ENCODE measurements around the gene SERTAD2.

SERTAD2 gene

GRCh38 chr2:64607381-64608304 lies 46.1 kb downstream of the SERTAD2 start:
- TF ChIP-seq, protein P1, sequence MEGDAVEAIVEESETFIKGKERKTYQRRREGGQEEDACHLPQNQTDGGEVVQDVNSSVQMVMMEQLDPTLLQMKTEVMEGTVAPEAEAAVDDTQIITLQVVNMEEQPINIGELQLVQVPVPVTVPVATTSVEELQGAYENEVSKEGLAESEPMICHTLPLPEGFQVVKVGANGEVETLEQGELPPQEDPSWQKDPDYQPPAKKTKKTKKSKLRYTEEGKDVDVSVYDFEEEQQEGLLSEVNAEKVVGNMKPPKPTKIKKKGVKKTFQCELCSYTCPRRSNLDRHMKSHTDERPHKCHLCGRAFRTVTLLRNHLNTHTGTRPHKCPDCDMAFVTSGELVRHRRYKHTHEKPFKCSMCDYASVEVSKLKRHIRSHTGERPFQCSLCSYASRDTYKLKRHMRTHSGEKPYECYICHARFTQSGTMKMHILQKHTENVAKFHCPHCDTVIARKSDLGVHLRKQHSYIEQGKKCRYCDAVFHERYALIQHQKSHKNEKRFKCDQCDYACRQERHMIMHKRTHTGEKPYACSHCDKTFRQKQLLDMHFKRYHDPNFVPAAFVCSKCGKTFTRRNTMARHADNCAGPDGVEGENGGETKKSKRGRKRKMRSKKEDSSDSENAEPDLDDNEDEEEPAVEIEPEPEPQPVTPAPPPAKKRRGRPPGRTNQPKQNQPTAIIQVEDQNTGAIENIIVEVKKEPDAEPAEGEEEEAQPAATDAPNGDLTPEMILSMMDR (IDR thresholded peaks at IDR 0.05; ENCODE audit: borderline replicate concordance, control extremely low read depth, extremely low read depth, insufficient read depth, missing control alignments), result no peak
- DNase-seq (ENCODE audit: low spot score), result no peak
- in situ Hi-C loops (cut with MboI; ENCODE audit: low sequenced_read_pairs, unreplicated experiment), result loop anchor here (10.0 to 25.0 kb wide), 2 partner anchors 257 to 430 kb away; no protein-coding TSS in a partner anchor

- TF ChIP-seq, protein P1 (IDR thresholded peaks at IDR 0.05; ENCODE audit: borderline replicate concordance, control extremely low read depth, extremely low read depth, insufficient read depth, missing control alignments), result no peak
- in situ Hi-C loops (cut with MboI; ENCODE audit: low sequenced_read_pairs, unreplicated experiment), result loop anchor here (10.0 to 25.0 kb wide), 2 partner anchors 258 to 431 kb away; no protein-coding TSS in a partner anchor
- peak; percentile 92 for DNase-seq (ENCODE audit: low spot score)
Measured at GRCh38 chr2:64606479-64607363, 47.0 kb downstream of the SERTAD2 start.

GRCh38 chr2:64605991-64606478 lies 47.7 kb downstream of the SERTAD2 start:
- TF ChIP-seq, protein P1 (IDR thresholded peaks at IDR 0.05; ENCODE audit: borderline replicate concordance, control extremely low read depth, extremely low read depth, insufficient read depth, missing control alignments), result no peak
- in situ Hi-C loops (cut with MboI; ENCODE audit: low sequenced_read_pairs, unreplicated experiment), result loop anchor here (10.0 to 25.0 kb wide), 2 partner anchors 259 to 431 kb away; no protein-coding TSS in a partner anchor

GRCh38 chr2:64605026-64605471 lies 48.7 kb downstream of the SERTAD2 start:
- no peak for DNase-seq (ENCODE audit: low spot score)
- TF ChIP-seq, protein P1 (IDR thresholded peaks at IDR 0.05; ENCODE audit: borderline replicate concordance, control extremely low read depth, extremely low read depth, insufficient read depth, missing control alignments), result no peak
- in situ Hi-C loops (cut with MboI; ENCODE audit: low sequenced_read_pairs, unreplicated experiment), result loop anchor here (10.0 to 25.0 kb wide), 2 partner anchors 260 to 432 kb away; no protein-coding TSS in a partner anchor

More at GRCh38 chr2:64605991-64606478, 47.7 kb downstream of the SERTAD2 start:
- no peak for DNase-seq (ENCODE audit: low spot score)

DNA sequence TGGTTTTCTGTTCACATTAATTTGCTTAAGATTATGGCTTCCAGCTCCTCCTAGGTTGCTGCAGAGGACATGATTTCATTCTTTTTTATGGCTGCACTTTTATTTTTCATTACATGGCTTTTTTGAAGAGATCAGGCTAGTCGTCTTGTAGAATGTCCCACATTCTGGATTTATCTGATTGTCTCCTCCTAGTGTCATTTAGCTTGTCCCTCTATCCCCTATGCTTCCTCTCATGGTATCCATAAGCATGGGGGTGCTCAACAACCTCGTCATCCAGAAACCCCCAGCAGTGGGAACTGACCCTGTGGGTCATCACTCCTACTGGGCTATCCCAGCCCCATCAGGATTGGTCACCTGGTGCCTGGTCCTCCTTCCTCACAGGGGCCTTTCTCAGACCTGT lies 49.6 kb downstream of the SERTAD2 start:
- in situ Hi-C loops (cut with MboI; ENCODE audit: low sequenced_read_pairs, unreplicated experiment), result loop anchor here (10.0 to 25.0 kb wide), 2 partner anchors 261 to 433 kb away; no protein-coding TSS in a partner anchor
- TF ChIP-seq, protein P1 (IDR thresholded peaks at IDR 0.05; ENCODE audit: borderline replicate concordance, control extremely low read depth, extremely low read depth, insufficient read depth, missing control alignments), result no peak
- no peak for DNase-seq (ENCODE audit: low spot score)
